ENCODE measurements around the gene RNF149.

Gene RNF149

DNA sequence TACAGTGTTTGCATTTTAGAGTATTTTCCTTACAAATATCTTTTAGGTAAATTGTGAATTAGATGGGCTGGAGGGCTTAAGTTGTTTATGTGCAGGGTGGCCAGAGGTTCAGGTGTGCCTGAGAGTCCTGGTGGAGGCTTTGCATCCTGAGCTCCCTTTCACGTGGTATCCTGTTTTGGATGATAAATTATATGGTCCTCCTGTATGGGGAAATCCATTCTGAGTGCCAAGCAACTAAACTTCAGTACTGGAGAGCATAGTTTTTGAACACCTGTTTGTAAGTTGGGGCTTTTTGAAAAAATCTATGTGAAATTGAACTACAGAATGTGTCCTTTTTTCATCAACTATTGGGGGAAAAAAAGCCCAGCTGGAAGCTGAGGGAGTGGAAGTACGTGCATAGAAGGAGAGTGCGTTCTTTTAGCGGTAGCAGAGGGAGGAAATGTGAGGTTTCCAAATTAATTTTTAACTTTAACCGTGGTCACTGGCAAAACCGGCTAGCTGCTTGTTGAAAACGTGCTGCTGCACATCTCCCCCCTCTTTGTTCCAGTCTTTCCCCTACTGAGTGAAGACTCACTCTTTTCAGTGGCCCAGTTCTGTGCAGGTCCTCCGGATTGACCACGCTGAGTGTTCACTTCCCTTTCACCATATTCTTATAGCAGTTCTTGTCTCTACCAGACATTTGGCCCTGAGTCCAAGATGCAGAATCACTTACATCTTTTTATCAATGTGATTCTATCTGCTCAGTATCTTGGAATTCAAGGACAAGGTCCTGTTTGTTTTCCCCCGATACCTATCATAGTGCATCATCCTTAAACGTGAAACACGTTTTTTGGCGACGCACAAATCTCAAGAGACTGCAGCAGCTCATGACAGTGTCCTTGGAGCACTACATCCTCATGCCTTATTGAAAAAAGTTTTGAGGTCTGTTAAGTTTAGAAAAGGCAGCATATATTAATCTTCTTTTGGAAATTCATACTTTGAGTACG, 40.5 kb downstream of the RNF149 start:
- peak overlapping the region in 2 of 11 experiments; percentile 6 to 9; a peak in 1 of 22 replicates for H3K27ac ChIP-seq
- H3K9ac ChIP-seq: no peak overlapping the region
- no peaks in the 10 kb centered on the region for H3K9me3 ChIP-seq (replicated peaks in 1 of 11)
- no peaks in the 10 kb centered on the region for H3K27me3 ChIP-seq
- TF ChIP-seq Cebpa-rat (IDR thresholded peaks at IDR 0.05): no peak
- H3K36me3 ChIP-seq: peaks cover 97 to 100% (median 99%) of the 10 kb centered on the region in 11 experiments
- peaks cover 23 to 100% (median 96%) of the 10 kb centered on the region in 11 experiments for H4K20me1 ChIP-seq
- no peak overlapping the region for H3K4me2 ChIP-seq
- no peak overlapping the region for H3K4me3 ChIP-seq
- H3K4me1 ChIP-seq: peaks cover 0 to 12% (median under 1%) of the 10 kb centered on the region in 10 experiments; a peak in 6 of 20 replicates

DNA sequence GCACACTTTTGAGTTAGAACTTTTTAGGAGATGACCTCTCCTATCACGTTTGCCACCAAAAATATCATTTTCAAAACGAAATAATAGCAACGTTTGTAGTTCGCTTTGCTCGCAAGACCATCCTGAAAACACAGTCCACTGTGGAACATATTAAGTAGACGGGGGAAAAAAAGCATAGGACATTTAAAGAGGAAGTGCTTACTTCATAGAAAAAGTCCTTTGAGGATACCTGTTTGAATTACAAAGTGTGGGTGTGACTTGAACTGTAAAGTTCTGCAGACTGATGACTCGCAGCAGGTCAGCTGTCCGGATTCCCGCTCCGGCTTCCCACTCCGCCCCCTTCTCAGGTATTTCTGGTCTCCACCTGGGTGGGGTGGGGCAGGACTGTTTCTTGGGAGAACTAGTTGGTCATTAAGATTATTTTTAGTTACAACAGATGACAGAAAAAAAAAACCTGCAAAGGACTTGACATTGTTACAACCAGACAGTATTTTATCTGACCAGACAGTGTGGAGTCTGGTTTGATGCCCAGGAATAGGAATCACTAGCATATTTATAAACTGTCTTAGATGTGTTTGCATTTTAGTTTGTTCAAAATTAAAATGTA, 42.5 kb downstream of the RNF149 start:
- peaks cover 90 to 99% (median 95%) of the 10 kb centered on the region in 11 experiments for H3K36me3 ChIP-seq
- peaks cover 0 to 12% (median 0%) of the 10 kb centered on the region in 10 experiments; a peak in 3 of 20 replicates for H3K4me1 ChIP-seq
- H4K20me1 ChIP-seq: peaks cover 11 to 96% (median 83%) of the 10 kb centered on the region in 11 experiments
- no peak for TF ChIP-seq Cebpa-rat (IDR thresholded peaks at IDR 0.05)
- H3K4me3 ChIP-seq: no peak overlapping the region
- no peaks in the 10 kb centered on the region for H3K27me3 ChIP-seq
- H3K4me2 ChIP-seq: no peak overlapping the region
- peak overlapping the region in 3 of 11 experiments; percentile 10 to 39 (median 19); a peak in 4 of 22 replicates for H3K27ac ChIP-seq
- H3K9me3 ChIP-seq (replicated peaks in 1 of 11): no peaks in the 10 kb centered on the region
- H3K9ac ChIP-seq: no peak overlapping the region

DNA sequence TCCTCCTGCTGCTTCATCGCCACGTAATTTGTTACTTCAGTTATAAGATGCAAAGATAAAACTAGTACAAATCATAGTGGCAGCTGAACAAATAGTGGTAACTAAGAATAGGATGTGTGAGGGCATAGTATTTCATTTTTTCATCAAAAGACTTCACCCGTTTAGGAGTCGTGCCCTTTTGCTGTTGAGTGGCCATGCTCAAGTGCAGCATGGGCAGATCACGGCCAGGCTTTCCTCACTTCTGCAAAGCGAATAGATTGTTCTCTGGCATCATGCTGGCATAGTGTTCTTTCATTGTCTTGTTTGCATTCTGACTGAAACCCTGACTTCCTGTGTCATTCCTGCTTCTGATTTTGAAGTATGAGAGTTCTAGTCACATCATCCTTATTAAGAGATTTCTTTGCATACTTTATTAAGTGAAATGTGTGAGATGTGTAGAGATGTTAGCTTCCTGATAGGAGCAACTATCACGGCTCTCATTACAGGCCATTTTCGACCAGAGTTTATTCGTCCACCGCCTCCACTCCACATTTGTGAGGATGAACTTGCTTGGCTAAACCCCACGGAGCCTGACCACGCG, 44.1 kb downstream of the RNF149 start:
- no peak overlapping the region for H3K27ac ChIP-seq
- peaks cover 3 to 95% (median 79%) of the 10 kb centered on the region in 11 experiments for H4K20me1 ChIP-seq
- no peak for TF ChIP-seq Cebpa-rat (IDR thresholded peaks at IDR 0.05)
- H3K27me3 ChIP-seq: no peaks in the 10 kb centered on the region
- peaks cover 88 to 96% (median 92%) of the 10 kb centered on the region in 11 experiments for H3K36me3 ChIP-seq
- peaks cover 0 to 12% (median 0%) of the 10 kb centered on the region in 10 experiments; a peak in 3 of 20 replicates for H3K4me1 ChIP-seq
- no peak overlapping the region for H3K4me2 ChIP-seq
- no peak overlapping the region for H3K9ac ChIP-seq
- no peak overlapping the region for H3K4me3 ChIP-seq
- H3K9me3 ChIP-seq (replicated peaks in 1 of 11): no peaks in the 10 kb centered on the region

DNA sequence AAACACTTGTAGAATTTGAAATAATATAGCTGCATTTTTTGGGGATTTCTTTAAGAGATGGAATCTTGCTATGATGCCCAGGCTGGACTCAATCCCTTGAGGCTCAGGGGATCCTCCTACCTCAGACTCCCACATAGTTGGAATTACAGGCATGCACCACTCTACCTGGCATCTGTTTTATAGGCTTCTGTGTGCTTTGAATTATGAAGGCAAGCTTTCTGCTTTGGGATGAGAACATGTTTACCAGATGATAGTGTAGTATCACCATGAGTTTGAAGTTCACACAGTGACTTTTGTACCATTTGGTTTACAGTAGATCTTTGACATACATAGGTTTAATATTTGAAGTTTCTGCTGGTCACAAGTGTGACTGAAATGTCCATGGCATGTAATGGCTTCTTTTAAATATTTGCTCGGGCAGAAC, 45.1 kb downstream of the RNF149 start:
- peaks cover 88 to 96% (median 92%) of the 10 kb centered on the region in 11 experiments for H3K36me3 ChIP-seq
- peaks cover 0 to 10% (median 0%) of the 10 kb centered on the region in 10 experiments; a peak in 3 of 20 replicates for H3K4me1 ChIP-seq
- H3K9ac ChIP-seq: no peak overlapping the region
- H4K20me1 ChIP-seq: peaks cover 3 to 94% (median 79%) of the 10 kb centered on the region in 11 experiments; a peak in 21 of 22 replicates
- no peak overlapping the region for H3K4me3 ChIP-seq
- H3K27me3 ChIP-seq: no peaks in the 10 kb centered on the region
- H3K4me2 ChIP-seq: no peak overlapping the region
- no peak for TF ChIP-seq Cebpa-rat (IDR thresholded peaks at IDR 0.05)
- no peak overlapping the region for H3K27ac ChIP-seq
- peaks cover 0 to 9% (median 5%) of the 10 kb centered on the region in 11 experiments; a peak in 11 of 22 replicates for H3K9me3 ChIP-seq (replicated peaks in 1 of 11)

DNA sequence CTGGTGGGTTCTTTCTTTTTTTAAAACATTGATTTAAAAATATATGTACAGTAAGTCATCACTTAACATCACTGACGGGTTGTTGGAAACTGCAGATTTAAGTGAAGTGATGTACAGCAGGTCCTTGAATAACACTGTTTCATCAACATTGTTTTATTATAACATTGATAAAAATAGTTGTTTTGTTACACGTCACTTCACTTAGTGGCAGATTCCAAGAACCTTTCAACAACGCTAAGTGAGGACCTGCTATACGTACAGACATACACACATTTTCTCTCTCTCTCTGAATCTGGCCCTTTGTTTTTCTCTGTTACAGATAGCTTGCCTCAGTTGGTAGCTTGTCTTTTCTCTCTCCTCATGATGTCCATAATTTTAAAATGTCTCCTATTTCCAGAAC, 46.4 kb downstream of the RNF149 start:
- Histone ChIP-seq H3K36me3 (peaks cover 85 to 96% (median 91%) of the 10 kb centered on the region in 11 experiments), H3K9ac (no peak overlapping the region), H3K4me1 (peaks cover 0 to 7% (median 0%) of the 10 kb centered on the region in 10 experiments; a peak in 3 of 20 replicates), H3K9me3 (replicated peaks in 1 of 11) (peaks cover 0 to 9% (median 5%) of the 10 kb centered on the region in 11 experiments; a peak in 11 of 22 replicates), H3K27me3 (no peaks in the 10 kb centered on the region), H3K4me2 (no peak overlapping the region), H4K20me1 (peaks cover 3 to 93% (median 78%) of the 10 kb centered on the region in 11 experiments; a peak in 21 of 22 replicates), H3K27ac (no peak overlapping the region), H3K4me3 (no peak overlapping the region)
- no peak for TF ChIP-seq Cebpa-rat (IDR thresholded peaks at IDR 0.05)

DNA sequence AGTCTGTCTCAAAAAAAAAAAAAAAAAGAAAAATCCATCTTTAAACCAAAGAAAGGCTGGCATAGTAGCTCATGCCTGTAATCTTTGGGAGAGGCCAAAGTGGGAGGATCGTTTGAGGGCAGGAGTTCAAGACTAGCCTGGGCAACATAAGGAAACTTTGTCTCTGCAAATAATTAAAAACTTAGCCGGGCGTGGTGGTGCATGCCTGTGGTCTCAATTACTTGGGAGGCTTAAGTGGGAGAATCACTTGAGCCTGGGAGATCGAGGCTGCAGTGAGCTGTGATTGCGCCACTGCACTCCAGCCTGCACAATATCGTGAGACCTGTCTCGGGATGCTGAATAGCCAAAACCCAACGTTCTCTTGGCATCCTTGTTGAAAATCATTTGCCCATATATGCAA, 49.7 kb downstream of the RNF149 start:
- Histone ChIP-seq H3K36me3 (peaks cover 54 to 94% (median 77%) of the 10 kb centered on the region in 11 experiments), H4K20me1 (peaks cover 23 to 93% (median 77%) of the 10 kb centered on the region in 11 experiments; a peak in 20 of 22 replicates), H3K4me2 (no peak overlapping the region), H3K9ac (no peak overlapping the region), H3K27ac (no peak overlapping the region), H3K4me3 (no peak overlapping the region), H3K9me3 (replicated peaks in 1 of 11) (peaks cover 0 to 9% (median 5%) of the 10 kb centered on the region in 11 experiments; a peak in 11 of 22 replicates), H3K4me1 (peaks cover 12 to 35% (median 27%) of the 10 kb centered on the region in 10 experiments), H3K27me3 (no peaks in the 10 kb centered on the region)
- TF ChIP-seq Cebpa-rat (IDR thresholded peaks at IDR 0.05): 0 out of 22 replicates have a peak, but pooled peaks of 1 of the 11 experiments have one; percentile 10

DNA sequence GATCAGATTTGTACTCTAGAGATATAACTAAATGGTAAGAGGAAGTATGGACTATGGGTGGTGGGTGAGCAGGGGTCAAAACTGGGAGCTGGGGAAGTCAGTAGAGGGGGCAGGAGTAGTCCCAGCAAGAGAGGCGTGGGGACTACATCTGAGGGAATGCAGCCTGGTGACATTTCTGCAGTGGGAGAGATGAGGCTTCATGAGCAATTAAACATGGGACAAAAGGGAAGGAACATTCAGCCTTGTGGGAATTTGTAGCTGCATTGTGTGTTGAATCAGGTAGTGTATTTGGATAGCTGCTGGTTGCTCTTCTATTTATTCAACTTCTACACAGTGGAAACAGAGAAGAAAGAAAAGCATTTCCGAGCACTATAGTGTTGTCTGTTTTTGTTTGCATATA, 52.2 kb downstream of the RNF149 start:
- no peaks in the 10 kb centered on the region for H3K27me3 ChIP-seq
- H3K9ac ChIP-seq: peak overlapping the region in 1 of 11 experiments; percentile 10; a peak in 1 of 22 replicates
- H3K27ac ChIP-seq: no peak overlapping the region
- H3K36me3 ChIP-seq: peaks cover 35 to 73% (median 55%) of the 10 kb centered on the region in 11 experiments
- peaks cover 0 to 9% (median 5%) of the 10 kb centered on the region in 11 experiments; a peak in 11 of 22 replicates for H3K9me3 ChIP-seq (replicated peaks in 1 of 11)
- peaks cover 30 to 82% (median 67%) of the 10 kb centered on the region in 11 experiments; a peak in 20 of 22 replicates for H4K20me1 ChIP-seq
- no peak overlapping the region for H3K4me3 ChIP-seq
- TF ChIP-seq Cebpa-rat (IDR thresholded peaks at IDR 0.05): no peak
- peaks cover 22 to 46% (median 37%) of the 10 kb centered on the region in 10 experiments for H3K4me1 ChIP-seq
- peak overlapping the region in 6 of 11 experiments; percentile 25 to 94 (median 44); a peak in 9 of 22 replicates for H3K4me2 ChIP-seq

DNA sequence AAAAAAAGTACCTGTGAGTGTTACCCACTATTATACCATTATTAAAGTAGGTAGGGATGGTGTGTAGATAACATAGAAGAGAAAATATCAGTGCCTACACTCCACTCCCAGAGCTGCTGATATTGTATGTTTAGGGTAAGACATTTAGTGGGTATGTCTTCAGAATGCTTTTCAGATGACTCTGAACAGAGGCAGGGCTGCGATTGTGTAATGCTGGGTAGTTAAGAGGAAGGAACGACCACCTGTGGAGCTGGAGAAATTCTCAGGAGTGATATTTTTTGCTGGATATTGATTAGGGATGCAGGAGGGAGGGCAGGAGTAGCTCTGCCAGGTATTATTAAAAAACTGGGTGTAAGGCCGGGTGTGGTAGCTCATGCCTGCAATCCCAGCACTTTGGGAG, 53.0 kb downstream of the RNF149 start:
- Histone ChIP-seq H4K20me1 (peaks cover 30 to 74% (median 61%) of the 10 kb centered on the region in 11 experiments; a peak in 20 of 22 replicates), H3K4me2 (peak overlapping the region in 8 of 11 experiments; percentile 10 to 97 (median 44); a peak in 12 of 22 replicates), H3K4me3 (no peak overlapping the region), H3K4me1 (peaks cover 24 to 47% (median 38%) of the 10 kb centered on the region in 10 experiments), H3K9me3 (replicated peaks in 1 of 11) (peaks cover 0 to 9% (median 5%) of the 10 kb centered on the region in 11 experiments; a peak in 11 of 22 replicates), H3K27me3 (no peaks in the 10 kb centered on the region), H3K9ac (0 out of 22 replicates have a peak overlapping the region, but pooled peaks of 2 of the 11 experiments have one; percentile 9 to 41), H3K36me3 (peaks cover 28 to 65% (median 47%) of the 10 kb centered on the region in 11 experiments), H3K27ac (no peak overlapping the region)
- no peak for TF ChIP-seq Cebpa-rat (IDR thresholded peaks at IDR 0.05)
